Caco-2 (cell line): ENCODE measurements around the gene PLIN5. TPM values are rescaled to one million over a fixed set of nuclear protein-coding genes. Genes with fewer than 3 reads are reported as not detected.

Experiments
- BruUV-seq: library from RNA; stranded (reverse); fragments of 400-500 nt; replicated peaks from 2 replicates; lab custom pipeline; 2021; lab: Mats Ljungman, UMichigan
- CTCF ChIA-PET: fragments of 300-600 bp; sonication (Branson Sonifier 250); formaldehyde crosslinking; loops from one replicate; lab custom pipeline; 2022; ENCODE audit warnings: antibody characterized with exemption; lab: Charles Lee
- POLR2A ChIA-PET: fragments of 300-600 bp; sonication (Branson Sonifier 250); formaldehyde crosslinking; loops from one replicate; lab custom pipeline; 2022; ENCODE audit warnings: antibody characterized with exemption; lab: Charles Lee
- DNase-seq, 2 experiments: peaks; one replicate each; pipeline versions ENCODE4 v3.0.0 to v3.0.0-alpha.2; 2020 to 2022
- H3K27me3 ChIP-seq: replicated peaks from 2 replicates; pipeline ENCODE4 v1.6.0; 2011; ENCODE audit warnings: low read length; ENCODE audit not compliant: control insufficient read depth, insufficient read depth
- H3K36me3 ChIP-seq: 2 replicates; pipeline ENCODE4 v1.5.1; 2011; ENCODE audit warnings: low read length; ENCODE audit not compliant: control insufficient read depth, insufficient read depth
- H3K4me1 ChIP-seq: fragments of 250-450 bp; sonication (Bioruptor Pico); 2 replicates; pipeline ENCODE4 v1.5.1; 2020; ENCODE audit warnings: mild to moderate bottlenecking
- H3K4me3 ChIP-seq: 2 replicates; pipeline ENCODE4 v1.5.1; 2011; ENCODE audit warnings: low read depth, mild to moderate bottlenecking, control low read depth, low read length
- H3K9me3 ChIP-seq: fragments of 250-450 bp; sonication (Bioruptor Pico); 2 replicates; pipeline ENCODE4 v1.5.1; 2020; ENCODE audit warnings: mild to moderate bottlenecking, moderate library complexity
- H3K27ac Mint-ChIP-seq: one replicate; pipeline ENCODE4 v1.8.0; 2022; ENCODE audit warnings: mixed read lengths; ENCODE audit not compliant: unreplicated experiment
- H3K27me3 Mint-ChIP-seq: one replicate; pipeline ENCODE4 v1.8.0; 2022; ENCODE audit warnings: mixed read lengths; ENCODE audit not compliant: insufficient read depth, unreplicated experiment
- H3K36me3 Mint-ChIP-seq: one replicate; pipeline ENCODE4 v1.8.0; 2022; ENCODE audit warnings: mild to moderate bottlenecking, mixed read lengths; ENCODE audit not compliant: insufficient read depth, unreplicated experiment
- H3K4me1 Mint-ChIP-seq: one replicate; pipeline ENCODE4 v1.8.0; 2022; ENCODE audit warnings: low read depth, mixed read lengths; ENCODE audit not compliant: unreplicated experiment
- H3K4me3 Mint-ChIP-seq: one replicate; pipeline ENCODE4 v1.8.0; 2022; ENCODE audit warnings: mild to moderate bottlenecking, moderate library complexity, mixed read lengths; ENCODE audit not compliant: unreplicated experiment
- H3K9me3 Mint-ChIP-seq: one replicate; pipeline ENCODE4 v1.8.0; 2022; ENCODE audit warnings: mixed read lengths; ENCODE audit not compliant: unreplicated experiment
- CTCF ChIP-seq, 2 experiments: fragments of 200-600 bp in 1 of 2; IDR thresholded peaks; 1 replicate in 1 of 2; 2 replicates in 1 of 2; pipeline versions ENCODE4 v1.5.1 to v1.8.0; 2011 to 2022; ENCODE audit warnings: antibody characterized with exemption in 1 of 2, control low read depth in 1 of 2, inconsistent platforms in 1 of 2, low read depth in 1 of 2, low read length in 1 of 2, mild to moderate bottlenecking in 1 of 2, moderate library complexity in 1 of 2; ENCODE audit not compliant: insufficient read depth in 1 of 2, severe bottlenecking in 1 of 2, unreplicated experiment in 1 of 2
- intact Hi-C: fragments of 100-400 bp; cut with micrococcal nuclease; formaldehyde crosslinking; loops from one replicate; pipeline ENCODE4 v1.10.0; 2022; ENCODE audit not compliant: unreplicated experiment
- total RNA-seq: library from RNA; stranded (reverse); gene quantifications from 2 replicates; pipeline ENCODE4 v1.2.3, GENCODE V29; 2022

The PLIN5 gene
- total RNA-seq, 1 experiment from 2014 or later = 0.73 TPM

- CTCF ChIA-PET = no interaction called here
- H3K36me3 ChIP-seq = no peaks in the 10 kb centered on the region
These were observed 13.2 kb upstream of the PLIN5 start for GRCh38 chr19:4548238-4548584.

GRCh38 chr19:4547303-4548237 is 12.5 kb upstream of the PLIN5 start:
- H3K9me3 Mint-ChIP-seq = peaks cover 2% of the 10 kb centered on the region
- H3K4me1 Mint-ChIP-seq = no peaks in the 10 kb centered on the region
- H3K27ac Mint-ChIP-seq = no peak overlapping the region
- DNase-seq = peak; percentile 45 to 52
- H3K27me3 Mint-ChIP-seq = no peaks in the 10 kb centered on the region
- no peak overlapping the region for H3K4me3 Mint-ChIP-seq
- H3K4me3 ChIP-seq = no peak overlapping the region
- ChIA-PET CTCF (interaction anchor here (0.6 to 1.0 kb wide), 2 partner anchors 85 to 131 kb away, joined by 3 to 5 read pairs; no protein-coding TSS in a partner anchor), POLR2A (no interaction called here)
- no peaks in the 10 kb centered on the region for H3K4me1 ChIP-seq
- H3K36me3 ChIP-seq = no peaks in the 10 kb centered on the region
- BruUV-seq = no TSS peak
- TF ChIP-seq CTCF (IDR thresholded peaks at IDR 0.05; ENCODE audit: insufficient read depth in 1 of 2, low read depth in 1 of 2, low read length in 1 of 2, severe bottlenecking in 1 of 2, unreplicated experiment in 1 of 2) = peak; percentile 19 to 37
- H3K36me3 Mint-ChIP-seq = no peaks in the 10 kb centered on the region
- no peaks in the 10 kb centered on the region for H3K9me3 ChIP-seq
- intact Hi-C loops = no loop called here
- H3K27me3 ChIP-seq = no peaks in the 10 kb centered on the region

More at GRCh38 chr19:4548238-4548584, 13.2 kb upstream of the PLIN5 start:
- intact Hi-C loops = no loop called here
- TF ChIP-seq CTCF (IDR thresholded peaks at IDR 0.05; ENCODE audit: insufficient read depth in 1 of 2, low read depth in 1 of 2, low read length in 1 of 2, severe bottlenecking in 1 of 2, unreplicated experiment in 1 of 2) = no peak
- H3K4me1 Mint-ChIP-seq = no peaks in the 10 kb centered on the region
- no peaks in the 10 kb centered on the region for H3K36me3 Mint-ChIP-seq
- Histone ChIP-seq H3K4me3 (no peak overlapping the region), H3K9me3 (no peaks in the 10 kb centered on the region), H3K27me3 (no peaks in the 10 kb centered on the region), H3K4me1 (no peaks in the 10 kb centered on the region)
- no peaks in the 10 kb centered on the region for H3K27me3 Mint-ChIP-seq
- BruUV-seq = no TSS peak
- no peak for DNase-seq
- POLR2A ChIA-PET = no interaction called here
- no peak overlapping the region for H3K27ac Mint-ChIP-seq
- H3K9me3 Mint-ChIP-seq = peaks cover 8% of the 10 kb centered on the region
- no peak overlapping the region for H3K4me3 Mint-ChIP-seq

- Mint-ChIP-seq H3K27me3 (no peaks in the 10 kb centered on the region), H3K4me1 (no peaks in the 10 kb centered on the region), H3K4me3 (no peak overlapping the region), H3K9me3 (no peaks in the 10 kb centered on the region), H3K27ac (no peak overlapping the region), H3K36me3 (no peaks in the 10 kb centered on the region)
- Histone ChIP-seq H3K4me3 (no peak overlapping the region), H3K4me1 (peaks cover 6% of the 10 kb centered on the region; the same call in 1 of the 2 replicates), H3K27me3 (no peaks in the 10 kb centered on the region), H3K36me3 (no peaks in the 10 kb centered on the region), H3K9me3 (no peaks in the 10 kb centered on the region)
- ChIA-PET CTCF (no interaction called here), POLR2A (no interaction called here)
- intact Hi-C loops = no loop called here
- no TSS peak for BruUV-seq
- no peak for TF ChIP-seq CTCF (IDR thresholded peaks at IDR 0.05; ENCODE audit: insufficient read depth in 1 of 2, low read depth in 1 of 2, low read length in 1 of 2, severe bottlenecking in 1 of 2, unreplicated experiment in 1 of 2)
- DNase-seq = no peak
These were observed 9.0 kb upstream of the PLIN5 start for GRCh38 chr19:4543842-4544647.
